Measurements from ENCODE around the gene INPP5B. TPM values are rescaled to one million over a fixed set of nuclear protein-coding genes. Genes with fewer than 3 reads are reported as not detected.

Gene INPP5B
- total and polyA plus RNA-seq, 2 of the 13 experiments (the other 11 are each of a cell fraction or from before 2014, with no cell fraction given) = 9.0 to 9.8 TPM

- no peak for TF ChIP-seq ESRRA (CRISPR knock-in tag; IDR thresholded peaks at IDR 0.05; ENCODE audit: low read depth)
- no peak for TF ChIP-seq PTBP1 (IDR thresholded peaks at IDR 0.05; ENCODE audit: low read depth, low read length, poor library complexity, severe bottlenecking)
- no peak for TF ChIP-seq FIP1L1 (IDR thresholded peaks at IDR 0.05; ENCODE audit: borderline replicate concordance, insufficient read depth, low read depth, low read length)
- TF ChIP-seq ARNT2 (CRISPR knock-in tag; IDR thresholded peaks at IDR 0.05; ENCODE audit: low read depth) = no peak
- TF ChIP-seq CC2D1A (CRISPR knock-in tag; IDR thresholded peaks at IDR 0.05) = no peak
- TF ChIP-seq RFX3 (CRISPR knock-in tag; IDR thresholded peaks at IDR 0.05) = no peak
- TF ChIP-seq DMTF1 (CRISPR knock-in tag; IDR thresholded peaks at IDR 0.05) = no peak
- TF ChIP-seq BCLAF1 (IDR thresholded peaks at IDR 0.05) = no peak
- TF ChIP-seq FOSL1 (CRISPR knock-in tag; IDR thresholded peaks at IDR 0.05; ENCODE audit: borderline replicate concordance) = no peak
- no peak for TF ChIP-seq EHMT2 (IDR thresholded peaks at IDR 0.05; ENCODE audit: borderline replicate concordance, low read depth, low read length)
- TF ChIP-seq SP2 (CRISPR knock-in tag; IDR thresholded peaks at IDR 0.05) = peak; percentile 91
- no peak for TF ChIP-seq ZNF850 (CRISPR knock-in tag; conservative IDR thresholded peaks at IDR 0.05)
- TF ChIP-seq ZNF652 (CRISPR knock-in tag; IDR thresholded peaks at IDR 0.05; ENCODE audit: borderline replicate concordance, low read depth) = no peak
- TF ChIP-seq IRF1 (CRISPR knock-in tag; IDR thresholded peaks at IDR 0.05; ENCODE audit: low read depth) = no peak
- TF ChIP-seq DZIP1 (CRISPR knock-in tag; IDR thresholded peaks at IDR 0.05) = no peak
- peak; percentile 83 for TF ChIP-seq ZBTB4 (CRISPR knock-in tag; IDR thresholded peaks at IDR 0.05; ENCODE audit: borderline replicate concordance)
Measured at GRCh38 chr1:37859507-37860345, 87.1 kb downstream of the INPP5B start, which contains the start of gene MTF1 (continued).
